ENCODE data around the gene CYP4F12. TPM values are rescaled to one million over a fixed set of nuclear protein-coding genes. Genes with fewer than 3 reads are reported as not detected.

The CYP4F12 gene
- total and polyA plus RNA-seq, 11 donors, result 1.1 to 8.9 (median 3.1) TPM

- Histone ChIP-seq H3K27ac (no peak overlapping the region), H3K36me3 (no peaks in the 10 kb centered on the region), H3K4me3 (no peak overlapping the region), H3K27me3 (peaks cover 0 to 36% (median 0%) of the 10 kb centered on the region in 9 donors), H3K9me3 (peaks cover 0 to 7% (median 0%) of the 10 kb centered on the region in 12 donors), H3K4me1 (peaks cover 0 to 10% (median 0%) of the 10 kb centered on the region in 12 donors)
- no peak for TF ChIP-seq POLR2A (IDR thresholded peaks at IDR 0.05)
- no peak for TF ChIP-seq CTCF (IDR thresholded peaks at IDR 0.05)
- intact Hi-C loops (cut with DNase I), result loop anchor here in 6 of 10 donors (5.0 to 10.0 kb wide), 5 partner anchors 171 to 548 kb away; partner anchors contain the start of gene OR10H1 (in 1 of the 6)
- DNase-seq, result no peak
- ATAC-seq, result no peak
- WGBS, 4 donors, result 67 to 71% (median 69%) methylated on average over 3 of the region's 3 CpGs
Measured at GRCh38 chr19:15634105-15634504, 38.8 kb upstream of the CYP4F12 start.

- DNase-seq, result no peak
- Histone ChIP-seq H3K36me3 (no peaks in the 10 kb centered on the region), H3K9me3 (peaks cover 0 to 7% (median 0%) of the 10 kb centered on the region in 12 donors), H3K27ac (no peak overlapping the region), H3K4me3 (no peak overlapping the region), H3K4me1 (peaks cover 0 to 10% (median 0%) of the 10 kb centered on the region in 12 donors), H3K27me3 (peaks cover 0 to 34% (median 0%) of the 10 kb centered on the region in 9 donors)
- intact Hi-C loops (cut with DNase I), result loop anchor here in 3 of 10 donors (10.0 kb wide), 3 partner anchors 170 to 230 kb away; partner anchors contain the start of gene OR10H1 (in 1 of the 3)
- 54 to 76% (median 68%) methylated on average over 2 of the region's 2 CpGs for WGBS, 4 donors
- ATAC-seq, result no peak
- TF ChIP-seq CTCF (IDR thresholded peaks at IDR 0.05), result no peak
- TF ChIP-seq POLR2A (IDR thresholded peaks at IDR 0.05), result no peak
Measured at GRCh38 chr19:15635016-15635805, 37.7 kb upstream of the CYP4F12 start.

GRCh38 chr19:15636026-15636425, 36.9 kb upstream of the CYP4F12 start:
- WGBS, 4 donors, result 63 to 78% (median 75%) methylated on average over 1 to 2 of the region's 2 CpGs
- ATAC-seq, result no peak
- intact Hi-C loops (cut with DNase I), result loop anchor here in 3 of 10 donors (10.0 kb wide), 3 partner anchors 169 to 229 kb away; partner anchors contain the start of gene OR10H1 (in 1 of the 3)
- TF ChIP-seq CTCF (IDR thresholded peaks at IDR 0.05) (no peak), POLR2A (IDR thresholded peaks at IDR 0.05) (no peak)
- H3K4me1 ChIP-seq, result peaks cover 0 to 18% (median 0%) of the 10 kb centered on the region in 12 donors
- peaks cover 0 to 26% (median 0%) of the 10 kb centered on the region in 9 donors for H3K27me3 ChIP-seq
- DNase-seq, result no peak
- H3K27ac ChIP-seq, result no peak overlapping the region
- no peak overlapping the region for H3K4me3 ChIP-seq
- no peaks in the 10 kb centered on the region for H3K36me3 ChIP-seq
- H3K9me3 ChIP-seq, result peaks cover 0 to 7% (median 0%) of the 10 kb centered on the region in 12 donors

GRCh38 chr19:15639596-15639995, 33.3 kb upstream of the CYP4F12 start:
- no peak overlapping the region for H3K4me3 ChIP-seq
- peaks cover 0 to 12% (median 0%) of the 10 kb centered on the region in 12 donors for H3K4me1 ChIP-seq
- intact Hi-C loops (cut with DNase I), result loop anchor here in 3 of 10 donors (10.0 kb wide), 3 partner anchors 165 to 225 kb away; partner anchors contain the start of gene OR10H1 (in 1 of the 3)
- DNase-seq, result no peak
- ATAC-seq, result no peak
- peaks cover 0 to 2% (median 0%) of the 10 kb centered on the region in 12 donors for H3K9me3 ChIP-seq
- H3K36me3 ChIP-seq, result no peaks in the 10 kb centered on the region
- H3K27me3 ChIP-seq, result peaks cover 0 to 10% (median 0%) of the 10 kb centered on the region in 9 donors
- TF ChIP-seq CTCF (IDR thresholded peaks at IDR 0.05) (no peak), POLR2A (IDR thresholded peaks at IDR 0.05) (no peak)
- no peak overlapping the region for H3K27ac ChIP-seq
